WTC11 (cell line): Measurements from ENCODE around the gene LRRC3C. TPM values are rescaled to one million over a fixed set of nuclear protein-coding genes. Genes with fewer than 3 reads are reported as not detected.
A peak's percentile ranks its signal among the peaks of the same experiment; 100 is the strongest.

Source experiments
- ATAC-seq: fragments of 200-7000 bp; cut with Tn5 transposase; 2 replicates; pipeline ENCODE4 v1.10.0; 2021; ENCODE audit warnings: mild to moderate bottlenecking, moderate library complexity
- CTCF ChIA-PET: fragments of 300-600 bp; sonication (Branson Sonifier 250); formaldehyde crosslinking; loops from one replicate; lab custom pipeline; 2021; ENCODE audit warnings: antibody characterized with exemption; lab: Charles Lee
- POLR2A ChIA-PET: fragments of 350-600 bp; sonication (Branson Sonifier 250); formaldehyde crosslinking; loops from one replicate; lab custom pipeline; 2021; ENCODE audit warnings: antibody characterized with exemption; lab: Charles Lee
- DNase-seq: peaks from one replicate; pipeline ENCODE4 v3.0.0; 2021; ENCODE audit warnings: low spot score
- H3K27ac Mint-ChIP-seq: 2 replicates; pipeline ENCODE4 v1.8.0; 2021; ENCODE audit warnings: mixed read lengths
- H3K27me3 Mint-ChIP-seq: 2 replicates; pipeline ENCODE4 v1.8.0; 2021; ENCODE audit warnings: low read depth, mild to moderate bottlenecking, moderate library complexity, mixed read lengths
- H3K36me3 Mint-ChIP-seq: 2 replicates; pipeline ENCODE4 v1.8.0; 2021; ENCODE audit warnings: mixed read lengths
- H3K4me1 Mint-ChIP-seq: 2 replicates; pipeline ENCODE4 v1.8.0; 2022; ENCODE audit warnings: mixed read lengths
- H3K4me3 Mint-ChIP-seq: 2 replicates; pipeline ENCODE4 v1.8.0; 2021; ENCODE audit warnings: mild to moderate bottlenecking, moderate library complexity, mixed read lengths
- H3K9me3 Mint-ChIP-seq: 2 replicates; pipeline ENCODE4 v1.8.0; 2021; ENCODE audit warnings: mixed read lengths
- ATF1 ChIP-seq: sonication (generic); formaldehyde crosslinking; IDR thresholded peaks from 2 replicates; pipeline ENCODE4 v1.8.1; 2023; ENCODE audit warnings: mild to moderate bottlenecking, moderate library complexity, missing genetic modification reagents
- ATF2 ChIP-seq: sonication (generic); formaldehyde crosslinking; IDR thresholded peaks from 2 replicates; pipeline ENCODE4 v1.8.1; 2022; ENCODE audit warnings: low read depth, missing genetic modification reagents, borderline replicate concordance
- ATF3 ChIP-seq: sonication (generic); formaldehyde crosslinking; conservative IDR thresholded peaks from 2 replicates; pipeline ENCODE4 v1.8.1; 2022; ENCODE audit warnings: mild to moderate bottlenecking, missing genetic modification reagents
- E2F4 ChIP-seq: sonication (generic); formaldehyde crosslinking; IDR thresholded peaks from 2 replicates; pipeline ENCODE4 v1.8.1; 2022; ENCODE audit warnings: low read depth, mild to moderate bottlenecking, moderate library complexity, missing genetic modification reagents, borderline replicate concordance
- EMX1 ChIP-seq: fragments of 250-450 bp; sonication (Bioruptor Pico); IDR thresholded peaks from 2 replicates; pipeline ENCODE4 v1.8.0; 2021; ENCODE audit warnings: mild to moderate bottlenecking
- ERG ChIP-seq: fragments of 250-450 bp; sonication (Bioruptor Pico); IDR thresholded peaks from 2 replicates; pipeline ENCODE4 v1.8.0; 2021; ENCODE audit warnings: mild to moderate bottlenecking
- ETV6 ChIP-seq: sonication (generic); formaldehyde crosslinking; IDR thresholded peaks from 2 replicates; pipeline ENCODE4 v1.8.1; 2022; ENCODE audit warnings: mild to moderate bottlenecking, missing genetic modification reagents
- FOXK1 ChIP-seq: sonication (generic); formaldehyde crosslinking; IDR thresholded peaks from 2 replicates; pipeline ENCODE4 v1.8.0; 2022; ENCODE audit warnings: mild to moderate bottlenecking, moderate library complexity, missing genetic modification reagents
- FOXP4 ChIP-seq: sonication (generic); formaldehyde crosslinking; IDR thresholded peaks from 2 replicates; pipeline ENCODE4 v1.8.0; 2022; ENCODE audit warnings: mild to moderate bottlenecking, missing genetic modification reagents
- GABPB1 ChIP-seq: sonication (generic); formaldehyde crosslinking; IDR thresholded peaks from 2 replicates; pipeline ENCODE4 v1.8.1; 2023; ENCODE audit warnings: mild to moderate bottlenecking, missing genetic modification reagents
- HMGA2 ChIP-seq: fragments of 250-450 bp; sonication (Bioruptor Pico); IDR thresholded peaks from 2 replicates; pipeline ENCODE4 v1.4.0; 2021; ENCODE audit warnings: mild to moderate bottlenecking, moderate library complexity
- MAX ChIP-seq: sonication (generic); formaldehyde crosslinking; IDR thresholded peaks from 2 replicates; pipeline ENCODE4 v1.8.0; 2022; ENCODE audit warnings: mild to moderate bottlenecking, missing genetic modification reagents
- MLX ChIP-seq: sonication (generic); formaldehyde crosslinking; IDR thresholded peaks from 2 replicates; pipeline ENCODE4 v1.8.1; 2023; ENCODE audit warnings: mild to moderate bottlenecking, missing genetic modification reagents, moderate library complexity
- MXD4 ChIP-seq: fragments of 250-450 bp; sonication (Bioruptor Pico); IDR thresholded peaks from 2 replicates; pipeline ENCODE4 v1.8.0; 2021; ENCODE audit warnings: mild to moderate bottlenecking, moderate library complexity, borderline replicate concordance
- MYBL2 ChIP-seq: sonication (generic); formaldehyde crosslinking; IDR thresholded peaks from 2 replicates; pipeline ENCODE4 v1.8.1; 2023; ENCODE audit warnings: mild to moderate bottlenecking, moderate library complexity, missing genetic modification reagents
- NR1H2 ChIP-seq: sonication (generic); formaldehyde crosslinking; IDR thresholded peaks from 2 replicates; pipeline ENCODE4 v1.9.0; 2021; ENCODE audit warnings: mild to moderate bottlenecking, moderate library complexity, missing genetic modification reagents
- NR2C2 ChIP-seq: sonication (generic); formaldehyde crosslinking; IDR thresholded peaks from 2 replicates; pipeline ENCODE4 v1.8.0; 2022; ENCODE audit warnings: mild to moderate bottlenecking, missing genetic modification reagents
- SOX15 ChIP-seq: fragments of 250-450 bp; sonication (Bioruptor Pico); IDR thresholded peaks from 2 replicates; pipeline ENCODE4 v1.9.0; 2021; ENCODE audit warnings: mild to moderate bottlenecking
- SP1 ChIP-seq: sonication (generic); formaldehyde crosslinking; conservative IDR thresholded peaks from 2 replicates; pipeline ENCODE4 v1.8.1; 2022; ENCODE audit warnings: missing genetic modification reagents
- TEAD1 ChIP-seq: sonication (generic); formaldehyde crosslinking; IDR thresholded peaks from 2 replicates; pipeline ENCODE4 v1.8.0; 2022; ENCODE audit warnings: mild to moderate bottlenecking, missing genetic modification reagents
- TEAD4 ChIP-seq: sonication (generic); formaldehyde crosslinking; IDR thresholded peaks from 2 replicates; pipeline ENCODE4 v1.8.0; 2022; ENCODE audit warnings: mild to moderate bottlenecking, missing genetic modification reagents
- USF1 ChIP-seq: sonication (generic); formaldehyde crosslinking; IDR thresholded peaks from 2 replicates; pipeline ENCODE4 v1.8.0; 2022; ENCODE audit warnings: mild to moderate bottlenecking, missing genetic modification reagents
- USF2 ChIP-seq: sonication (generic); formaldehyde crosslinking; IDR thresholded peaks from 2 replicates; pipeline ENCODE4 v1.8.1; 2023; ENCODE audit warnings: mild to moderate bottlenecking, missing genetic modification reagents, moderate library complexity
- ZNF138 ChIP-seq: sonication (generic); formaldehyde crosslinking; conservative IDR thresholded peaks from 2 replicates; pipeline ENCODE4 v1.8.1; 2022; ENCODE audit warnings: mild to moderate bottlenecking, moderate library complexity, missing genetic modification reagents
- ZNF416 ChIP-seq: fragments of 250-450 bp; sonication (Bioruptor Pico); IDR thresholded peaks from 2 replicates; pipeline ENCODE4 v1.9.0; 2021; ENCODE audit warnings: mild to moderate bottlenecking, inconsistent platforms
- ZNF512 ChIP-seq: sonication (generic); formaldehyde crosslinking; IDR thresholded peaks from 2 replicates; pipeline ENCODE4 v1.8.1; 2022; ENCODE audit warnings: missing genetic modification reagents, borderline replicate concordance
- total RNA-seq: library from RNA; stranded (reverse); gene quantifications from 3 replicates; pipeline ENCODE4 v1.2.3, GENCODE V29; 2021

Gene LRRC3C
- total RNA-seq, 1 experiment from 2014 or later = not detected

GRCh38 chr17:39944393-39944711 lies 16.8 kb downstream of the LRRC3C start:
- Mint-ChIP-seq H3K27me3 (peaks cover 4% of the 10 kb centered on the region; the same call in 1 of the 2 replicates), H3K27ac (no peak overlapping the region), H3K4me3 (no peak overlapping the region), H3K9me3 (no peaks in the 10 kb centered on the region), H3K36me3 (no peaks in the 10 kb centered on the region), H3K4me1 (peaks cover 11% of the 10 kb centered on the region)
- ChIA-PET POLR2A (no interaction called here), CTCF (no interaction called here)
- TF ChIP-seq USF2 (CRISPR knock-in tag) = no peak
- TF ChIP-seq MYBL2 (CRISPR knock-in tag) = no peak
- TF ChIP-seq ATF3 = no peak
- TF ChIP-seq GABPB1 (CRISPR knock-in tag) = no peak
- TF ChIP-seq MXD4 (CRISPR knock-in tag) = no peak
- TF ChIP-seq NR1H2 (CRISPR knock-in tag) = no peak
- TF ChIP-seq EMX1 = no peak
- no peak for TF ChIP-seq MLX
- TF ChIP-seq FOXK1 (CRISPR knock-in tag) = no peak
- no peak for TF ChIP-seq ZNF138
- TF ChIP-seq ATF1 (CRISPR knock-in tag) = no peak
- TF ChIP-seq HMGA2 = no peak
- TF ChIP-seq E2F4 (CRISPR knock-in tag) = no peak
- TF ChIP-seq TEAD4 = no peak
- no peak for TF ChIP-seq NR2C2 (CRISPR knock-in tag)
- no peak for TF ChIP-seq ZNF512 (CRISPR knock-in tag)
- no peak for TF ChIP-seq SP1 (CRISPR knock-in tag)
- no peak for TF ChIP-seq TEAD1 (CRISPR knock-in tag)
- no peak for ATAC-seq
- DNase-seq = no peak

- ATAC-seq = peak; percentile 21
- Mint-ChIP-seq H3K36me3 (no peaks in the 10 kb centered on the region), H3K4me3 (no peak overlapping the region), H3K9me3 (no peaks in the 10 kb centered on the region), H3K4me1 (peaks cover 11% of the 10 kb centered on the region), H3K27me3 (peaks cover 14% of the 10 kb centered on the region), H3K27ac (no peak overlapping the region)
- CTCF ChIA-PET = interaction anchor here (0.5 to 2.6 kb wide), 5 partner anchors 12 to 186 kb away, joined by 3 to 7 read pairs (median 3); no protein-coding TSS in a partner anchor
- no peak for DNase-seq
- POLR2A ChIA-PET = interaction anchor here (0.6 kb wide), 1 partner anchor 71 kb away, joined by 8 read pairs; no protein-coding TSS in a partner anchor
- TF ChIP-seq GABPB1 (CRISPR knock-in tag) (no peak), ETV6 (no peak), FOXP4 (CRISPR knock-in tag) (no peak), ATF2 (CRISPR knock-in tag) (no peak), USF1 (no peak), SOX15 (CRISPR knock-in tag) (no peak), ZNF416 (no peak), MAX (CRISPR knock-in tag) (no peak), ERG (CRISPR knock-in tag) (no peak)
These were observed 19.2 kb downstream of the LRRC3C start for GRCh38 chr17:39946551-39947330.
